Kidney capillary endothelial cell (primary cell): ENCODE results near the gene SHOC2.

Experiments
- DNase-seq: peaks from one replicate; pipeline ENCODE4 v3.0.0-alpha.2; 2018; ENCODE audit warnings: low spot score

Gene SHOC2

DNA sequence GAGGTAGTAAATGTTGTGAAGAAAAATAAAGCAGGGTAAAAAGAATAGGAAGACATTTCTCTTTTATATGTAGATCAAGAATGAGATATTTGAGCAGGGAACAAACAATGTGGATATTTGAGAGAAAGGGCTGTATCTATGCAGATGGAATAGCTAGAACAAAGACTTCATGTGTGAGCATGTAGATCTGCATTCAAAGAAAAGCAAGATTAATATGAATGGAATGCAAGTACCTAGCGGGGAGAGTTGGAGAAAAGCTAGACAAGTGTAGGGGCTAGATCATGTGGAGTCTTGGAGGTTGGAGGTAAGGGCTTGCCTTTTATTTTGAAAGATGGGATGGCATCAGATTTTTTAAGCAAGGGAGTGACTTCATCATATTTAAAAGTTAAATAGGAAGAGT, 27.1 kb downstream of the SHOC2 start:
- no peak for DNase-seq

DNA sequence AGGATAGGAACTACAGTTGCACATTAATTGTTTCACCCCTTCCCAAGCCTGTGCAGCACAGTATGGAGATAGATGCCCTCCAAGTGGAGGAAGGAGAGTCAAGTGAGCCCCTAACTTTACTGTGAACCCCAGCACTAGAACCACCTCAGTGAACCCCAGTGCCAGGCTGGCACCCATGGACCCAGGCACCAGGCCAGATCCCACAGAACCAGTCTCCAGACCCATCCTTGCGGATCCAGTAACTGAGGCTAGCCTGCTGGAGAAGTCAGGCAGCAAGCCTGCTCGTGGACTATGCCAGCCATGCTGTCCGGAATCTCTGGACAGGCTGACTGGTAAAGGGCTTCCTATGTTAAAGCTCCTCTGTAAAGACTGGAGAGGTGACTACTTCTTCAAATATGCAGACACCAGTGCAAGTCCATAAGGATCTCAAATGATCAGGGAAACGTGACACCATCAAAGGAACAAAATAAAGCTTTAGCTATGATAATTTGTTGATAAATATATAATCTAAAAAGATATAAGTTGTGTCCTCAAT, 27.7 kb downstream of the SHOC2 start:
- no peak for DNase-seq

GRCh38 chr10:110951381-110951780, 32.0 kb downstream of the SHOC2 start:
- no peak for DNase-seq

DNA sequence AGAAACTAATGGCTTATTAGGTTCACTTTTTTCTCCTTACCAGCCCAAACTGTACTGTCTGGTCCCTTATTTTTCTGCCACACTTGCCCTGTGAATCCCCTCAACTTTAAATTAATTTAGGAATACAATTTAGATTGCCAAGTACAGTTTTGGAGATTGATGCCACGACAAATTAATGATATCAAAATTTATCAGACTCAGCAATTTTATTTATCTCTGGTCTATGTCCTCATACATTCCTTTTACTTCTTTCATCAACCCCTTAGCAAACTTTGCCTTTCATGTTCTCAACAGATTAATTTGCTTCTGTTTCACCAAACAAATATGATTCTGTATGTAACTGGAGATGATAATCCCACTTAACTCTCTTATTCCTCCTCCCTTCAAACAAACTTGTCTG, 38.2 kb downstream of the SHOC2 start:
- no peak for DNase-seq

GRCh38 chr10:110959379-110960332, 40.3 kb downstream of the SHOC2 start:
- no peak for DNase-seq

GRCh38 chr10:110960333-110960712, 40.9 kb downstream of the SHOC2 start:
- no peak for DNase-seq

DNA sequence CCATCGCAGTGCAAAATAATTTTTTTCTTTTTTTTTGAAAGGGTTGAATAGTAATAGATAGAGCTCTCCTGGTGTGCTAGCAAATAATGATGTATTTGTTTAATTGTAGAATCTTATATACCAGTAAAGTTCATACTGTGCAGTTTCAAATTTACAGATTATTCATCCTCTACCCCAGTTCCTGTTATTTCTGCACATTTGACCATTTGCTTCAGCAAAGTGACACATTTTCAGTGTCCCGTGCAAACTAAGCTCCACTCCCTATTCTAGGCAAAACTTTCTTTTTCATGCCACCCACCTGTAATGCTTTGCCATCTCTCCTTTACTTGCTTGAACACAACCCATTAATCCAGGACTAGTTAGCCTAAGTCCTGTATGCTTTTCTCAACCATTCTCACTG, 43.0 kb downstream of the SHOC2 start:
- no peak for DNase-seq

DNA sequence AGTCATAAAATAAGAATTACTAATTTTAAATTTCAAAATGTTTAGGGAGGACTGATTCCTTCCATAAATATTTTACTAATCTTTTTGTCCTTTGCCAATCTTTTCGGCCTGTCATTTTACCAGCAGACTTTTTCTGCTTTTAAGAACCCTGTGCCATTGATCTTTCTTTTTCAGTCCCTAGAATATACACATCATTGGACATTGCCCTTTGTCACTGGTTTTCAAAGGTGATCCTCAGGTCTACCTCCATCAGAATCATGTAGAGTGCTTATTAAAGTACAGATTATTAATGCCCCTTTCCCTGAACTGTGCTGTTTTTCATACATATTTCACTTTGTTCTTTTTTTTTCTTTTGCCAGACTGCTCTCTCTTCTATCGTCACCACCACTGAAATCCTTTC, 43.8 kb downstream of the SHOC2 start:
- DNase-seq, result no peak

DNA sequence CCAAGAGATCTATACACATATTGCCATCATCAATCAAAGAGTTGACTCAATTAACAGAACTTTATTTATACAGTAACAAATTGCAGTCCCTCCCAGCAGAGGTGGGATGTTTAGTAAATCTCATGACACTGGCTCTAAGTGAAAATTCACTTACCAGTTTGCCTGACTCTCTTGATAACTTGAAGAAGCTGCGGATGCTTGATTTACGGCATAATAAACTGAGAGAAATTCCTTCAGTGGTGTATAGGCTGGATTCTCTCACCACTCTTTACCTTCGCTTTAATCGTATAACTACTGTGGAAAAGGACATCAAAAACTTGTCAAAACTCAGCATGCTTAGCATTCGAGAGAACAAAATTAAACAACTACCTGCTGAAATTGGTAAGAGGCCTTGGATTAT, 45.3 kb downstream of the SHOC2 start:
- DNase-seq, result no peak

- DNase-seq, result no peak
Observed at GRCh38 chr10:110965216-110965615, 45.8 kb downstream of the SHOC2 start.

- DNase-seq, result no peak
Observed at GRCh38 chr10:110966146-110966545, 46.7 kb downstream of the SHOC2 start.

- DNase-seq, result no peak
Observed at GRCh38 chr10:110967009-110967630, 47.7 kb downstream of the SHOC2 start.

DNA sequence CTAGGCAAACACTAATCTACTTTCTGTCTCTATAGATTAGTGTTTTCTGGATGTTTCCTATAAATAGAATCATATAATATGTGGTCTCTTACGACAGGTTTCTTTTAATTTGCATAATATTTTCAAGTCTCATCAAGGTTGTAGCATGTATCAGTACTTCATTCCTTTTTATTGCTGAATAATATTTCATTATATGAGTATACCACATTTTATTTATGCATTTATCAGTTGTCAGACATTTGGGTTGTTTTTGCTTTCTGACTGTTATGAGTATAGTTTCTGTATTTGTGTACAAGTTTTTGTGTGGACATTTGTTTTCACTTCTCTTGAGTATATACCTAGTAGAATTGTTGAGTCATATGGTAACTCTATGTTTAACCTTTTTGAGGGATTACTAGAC, 48.2 kb downstream of the SHOC2 start:
- DNase-seq, result no peak

GRCh38 chr10:110969183-110969582, 49.8 kb downstream of the SHOC2 start:
- DNase-seq, result no peak

DNA sequence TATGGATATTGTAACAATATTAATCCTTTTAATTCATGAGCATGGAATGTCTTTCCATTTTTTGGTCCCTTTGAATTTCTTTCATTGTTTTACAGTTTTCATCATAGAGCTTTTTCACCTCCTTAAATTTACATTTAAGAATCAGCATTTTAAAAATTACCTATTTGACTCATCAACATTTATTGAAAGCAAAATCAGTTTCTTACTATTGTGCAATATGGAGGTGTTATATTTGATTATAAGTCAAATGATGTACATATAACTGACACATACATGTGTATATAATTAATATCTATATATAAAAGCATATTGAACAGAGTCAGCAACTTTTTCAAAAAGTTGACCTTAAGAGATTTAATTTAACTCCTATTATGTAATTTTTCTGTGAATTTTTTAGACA, 52.2 kb downstream of the SHOC2 start:
- no peak for DNase-seq

DNA sequence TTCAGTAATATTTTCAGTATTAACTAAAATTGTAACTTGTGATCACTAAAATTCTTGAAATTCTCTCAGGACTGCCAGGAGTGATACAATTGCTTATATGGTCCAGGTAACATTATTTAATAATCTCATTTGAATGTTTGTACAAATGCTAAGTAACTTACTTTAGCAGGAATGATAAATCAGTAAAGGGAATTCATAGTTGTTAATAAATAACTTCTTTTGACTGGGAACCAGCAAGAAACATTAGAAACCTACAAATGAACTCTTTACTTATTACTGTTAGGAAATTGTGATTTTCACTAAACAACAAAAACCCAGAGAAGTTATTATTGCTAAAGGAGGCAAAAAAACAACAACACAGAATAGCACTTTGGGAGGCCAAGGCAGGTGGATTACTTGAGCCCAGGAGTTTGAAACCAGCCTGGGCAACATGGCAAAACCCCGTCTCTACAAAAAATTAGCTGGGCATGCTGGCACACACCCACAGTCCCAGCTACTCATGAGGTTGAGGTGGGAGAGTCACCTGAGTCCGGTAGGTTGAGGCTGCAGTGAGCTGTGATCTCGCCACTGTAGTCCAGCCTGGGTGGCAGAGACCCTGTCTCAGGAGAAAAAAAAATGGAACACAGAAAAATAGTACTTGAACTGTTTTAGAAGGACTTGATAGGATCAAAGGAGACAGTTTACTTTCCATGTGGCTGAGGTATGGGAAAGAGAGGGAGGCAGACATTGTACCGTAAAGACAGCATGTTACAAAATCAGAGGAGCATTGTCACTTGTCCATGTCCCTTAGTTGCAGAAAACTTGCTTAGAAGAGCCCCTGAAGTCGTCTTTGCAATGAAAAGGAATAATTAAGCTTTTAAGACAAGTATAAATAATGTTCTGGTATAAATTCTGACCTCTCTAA, 53.1 kb downstream of the SHOC2 start:
- DNase-seq, result no peak

- DNase-seq, result no peak
Observed at GRCh38 chr10:110973400-110973799, 54.0 kb downstream of the SHOC2 start.

DNA sequence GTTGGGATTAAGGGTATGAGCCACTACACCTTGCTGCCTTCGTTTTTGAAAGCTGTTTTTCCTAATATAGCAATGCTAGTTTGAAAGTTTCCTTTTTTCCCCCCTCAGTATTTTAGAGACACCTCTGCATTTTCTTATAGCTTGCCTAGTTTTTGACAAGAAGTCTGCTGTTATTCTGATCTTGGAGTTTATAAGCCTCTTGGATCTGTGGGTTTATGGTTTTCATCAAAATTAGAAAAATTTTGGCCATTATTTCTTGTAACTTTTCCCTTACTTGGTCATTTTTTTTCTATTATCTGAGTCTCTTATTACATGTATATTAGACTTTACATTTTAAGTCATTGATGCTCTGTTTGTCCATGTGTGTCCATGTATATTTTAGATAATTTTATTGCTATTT, 57.2 kb downstream of the SHOC2 start:
- no peak for DNase-seq

GRCh38 chr10:110977662-110978061, 58.3 kb downstream of the SHOC2 start:
- no peak for DNase-seq

DNA sequence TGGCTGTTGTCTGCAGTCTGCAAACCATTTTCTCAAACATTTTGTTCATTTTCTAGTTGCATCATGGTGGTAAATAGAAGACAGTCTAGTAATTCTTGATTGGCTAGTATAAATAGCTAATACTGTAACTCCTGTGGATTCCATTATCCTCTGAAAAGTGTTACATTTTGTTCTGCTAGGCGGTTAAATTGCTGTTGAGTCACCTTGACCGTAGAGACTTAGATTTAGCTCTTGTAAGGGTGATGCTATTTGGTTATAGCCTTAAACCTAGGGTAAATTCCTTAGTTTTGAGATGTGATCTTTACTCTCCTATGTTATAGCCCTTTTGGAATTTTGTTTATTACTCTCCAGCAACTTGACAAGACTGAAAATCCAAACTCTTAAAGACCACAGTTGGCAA, 58.8 kb downstream of the SHOC2 start:
- no peak for DNase-seq

DNA sequence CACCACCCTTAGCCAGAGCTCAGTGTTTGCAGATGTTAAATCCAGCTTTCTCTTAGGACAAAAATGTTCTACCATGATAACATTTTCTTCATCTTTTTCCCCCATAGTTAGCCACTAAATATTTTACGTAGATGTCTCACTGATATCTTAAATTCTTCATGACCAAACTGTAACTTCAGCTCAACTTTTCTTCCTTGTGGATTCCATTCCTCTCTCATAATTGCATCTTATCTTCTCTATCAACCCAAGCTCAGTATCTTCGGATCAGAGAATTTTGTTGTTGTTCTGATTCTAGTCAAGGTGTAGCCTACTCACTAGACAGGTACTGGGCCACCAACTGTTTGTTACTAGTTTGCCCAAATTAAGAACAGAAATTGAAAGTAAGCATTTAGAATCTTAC, 60.2 kb downstream of the SHOC2 start:
- no peak for DNase-seq

GRCh38 chr10:110980807-110981206, 61.4 kb downstream of the SHOC2 start:
- DNase-seq, result no peak
